Measurements from ENCODE around the gene ASRGL1.

The ASRGL1 gene

GRCh38 chr11:62419314-62419929, 82.2 kb downstream of the ASRGL1 start:
- no peak for DNase-seq

DNA sequence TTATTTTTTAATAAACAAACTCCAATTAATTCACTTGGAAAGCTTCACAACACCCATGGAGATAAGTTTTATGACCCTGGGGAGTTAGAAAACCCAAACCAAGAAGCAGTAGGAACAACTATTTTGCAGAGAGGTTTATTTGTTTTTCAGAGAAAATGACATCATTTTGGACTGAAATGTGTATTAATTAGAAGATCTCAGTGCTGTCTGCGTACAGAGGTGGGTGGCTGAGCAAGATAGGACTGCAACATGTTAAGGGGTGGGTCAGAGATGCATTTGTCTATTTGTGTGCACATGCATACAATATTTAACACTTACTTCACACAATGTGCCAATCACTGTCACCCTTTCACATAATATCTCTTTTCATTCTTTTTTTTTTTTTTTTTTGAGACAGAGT, 82.7 kb downstream of the ASRGL1 start:
- no peak for DNase-seq

DNA sequence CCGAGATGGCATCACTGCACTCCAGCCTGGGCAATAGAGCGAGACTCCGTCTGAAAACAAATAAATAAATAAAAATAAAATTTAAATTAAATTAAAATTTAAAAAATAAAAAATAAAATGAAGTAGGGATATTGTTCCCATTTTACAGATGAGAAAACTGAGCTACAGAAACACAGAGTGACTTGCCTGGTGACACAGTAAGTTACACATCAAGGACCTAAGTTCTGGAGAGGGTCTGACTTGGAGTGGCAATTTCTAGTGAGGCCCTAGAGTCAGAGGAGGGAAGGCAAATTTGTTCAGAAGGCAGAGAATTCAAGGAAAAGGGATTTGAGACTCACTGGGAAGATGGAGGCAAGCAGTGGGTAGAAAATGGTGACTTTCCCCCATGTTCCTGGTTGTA, 83.6 kb downstream of the ASRGL1 start:
- no peak for DNase-seq

DNA sequence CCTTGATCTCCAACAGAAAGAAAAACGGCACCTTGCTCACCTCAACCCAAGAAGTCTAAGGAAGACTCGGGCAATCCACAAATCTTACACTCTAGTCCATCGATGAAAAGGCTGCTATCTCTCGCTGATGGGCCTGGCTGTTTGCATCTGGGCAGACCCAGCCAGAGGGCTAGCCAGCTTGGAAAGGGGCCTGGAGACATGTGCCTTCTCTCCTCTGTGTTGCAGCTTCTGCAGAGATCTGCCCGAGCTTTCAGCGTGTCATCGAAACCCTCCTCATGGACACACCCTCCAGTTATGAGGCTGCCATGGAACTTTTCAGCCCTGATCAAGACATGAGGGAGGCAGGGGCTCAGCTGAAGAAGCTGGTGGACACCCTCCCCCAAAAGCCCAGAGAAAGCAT, 84.7 kb downstream of the ASRGL1 start:
- DNase-seq = no peak

- no peak for DNase-seq
Observed at GRCh38 chr11:62423012-62423411, 85.8 kb downstream of the ASRGL1 start.

DNA sequence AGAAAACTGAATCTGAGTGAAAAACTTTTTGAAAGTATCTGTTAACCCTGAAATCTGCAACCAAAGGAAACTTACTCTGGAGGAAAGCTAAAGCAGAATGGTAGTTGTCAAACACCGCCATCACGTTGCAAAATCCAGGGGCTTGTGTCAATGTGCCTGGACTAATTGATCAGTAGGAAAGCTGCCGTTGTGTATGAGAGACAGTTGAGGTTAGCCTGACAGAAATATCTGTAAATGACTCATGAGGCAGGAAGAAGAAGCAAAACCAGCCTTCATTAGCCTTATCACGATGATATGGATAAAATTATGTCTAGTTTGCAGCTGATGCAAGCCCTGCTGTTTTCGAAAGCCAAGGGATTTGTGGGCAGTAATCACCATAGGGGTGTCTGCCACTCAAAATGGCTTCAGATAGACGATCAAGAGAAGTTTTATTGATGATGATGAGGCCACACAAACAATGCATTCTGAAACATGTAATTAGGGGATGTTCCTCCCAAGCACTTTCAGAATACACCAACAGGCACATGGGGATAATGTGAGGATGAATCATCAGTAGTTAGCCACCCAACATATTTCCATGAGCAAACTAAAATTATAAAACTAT, 90.5 kb downstream of the ASRGL1 start:
- DNase-seq = peak; percentile 35

GRCh38 chr11:62428871-62429560, 91.8 kb downstream of the ASRGL1 start:
- no peak for DNase-seq

DNA sequence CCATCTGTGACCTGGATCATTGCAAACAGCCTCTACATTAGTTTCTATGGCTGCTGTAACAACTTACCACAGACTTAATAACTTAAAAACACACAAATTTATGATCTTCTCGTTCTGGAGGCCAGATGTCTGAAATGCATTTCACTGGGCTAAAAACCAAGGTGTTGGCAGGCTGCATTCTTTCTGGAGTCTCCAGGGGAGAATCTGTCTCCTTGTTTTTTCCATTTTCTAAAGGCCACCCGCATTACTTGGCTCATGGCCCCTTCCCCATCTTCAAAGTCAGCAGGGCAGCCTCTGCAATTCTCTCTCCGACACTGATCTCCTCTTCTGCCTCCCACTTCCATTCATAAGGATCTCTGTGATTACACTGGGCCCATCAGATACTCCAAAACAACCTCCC, 93.2 kb downstream of the ASRGL1 start:
- no peak for DNase-seq

DNA sequence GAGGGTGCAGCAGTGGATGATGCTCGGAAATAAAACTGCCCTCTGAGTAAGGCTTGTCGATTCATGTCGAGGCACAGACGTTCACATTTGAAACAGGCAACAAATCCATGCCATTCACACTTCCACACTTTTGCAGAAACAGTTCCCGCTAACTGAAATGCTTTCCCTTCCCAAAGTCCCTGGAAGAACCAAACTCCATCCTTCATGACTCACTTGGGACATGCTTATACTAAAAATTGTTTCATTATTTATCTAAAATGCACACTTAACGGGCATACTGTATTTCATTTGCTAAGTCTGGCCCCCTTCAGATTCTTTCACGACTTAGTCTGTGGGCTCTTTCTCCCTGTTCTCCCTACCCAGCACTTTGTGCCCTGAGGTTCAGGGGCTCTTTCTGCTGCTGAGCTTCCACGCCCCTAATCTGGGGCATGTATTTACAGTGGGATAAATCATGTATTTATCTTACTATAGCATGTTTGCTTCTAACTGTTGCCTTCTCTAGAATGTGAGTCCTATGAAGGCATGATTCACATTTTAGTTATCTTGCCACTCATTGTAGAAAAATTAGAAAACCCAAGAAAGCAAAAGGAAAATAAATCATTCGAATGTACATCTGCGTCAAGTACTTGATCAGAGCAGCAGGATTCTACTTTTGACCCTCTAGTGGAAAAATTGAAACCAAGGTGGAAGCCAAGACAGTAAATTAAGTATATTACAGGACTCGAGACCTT, 94.1 kb downstream of the ASRGL1 start:
- no peak for DNase-seq

DNA sequence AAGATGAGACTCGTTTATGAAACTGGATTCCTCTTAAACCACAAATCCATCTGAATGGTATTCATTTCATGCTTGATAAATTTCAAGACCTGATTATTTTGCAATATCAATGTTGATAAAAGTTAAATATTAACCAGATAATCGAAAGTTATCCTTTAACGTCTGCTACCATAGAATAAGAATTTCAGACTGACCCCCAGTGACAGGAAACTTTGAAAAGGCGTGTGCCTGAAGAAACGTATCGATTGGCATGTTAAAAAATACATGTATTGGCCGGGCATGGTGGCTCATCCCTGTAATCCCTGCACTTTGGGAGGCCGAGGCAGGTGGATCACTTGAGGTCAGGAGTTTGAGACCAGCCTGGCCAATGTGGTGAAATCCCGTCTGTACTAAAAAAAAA, 95.4 kb downstream of the ASRGL1 start:
- DNase-seq = no peak

DNA sequence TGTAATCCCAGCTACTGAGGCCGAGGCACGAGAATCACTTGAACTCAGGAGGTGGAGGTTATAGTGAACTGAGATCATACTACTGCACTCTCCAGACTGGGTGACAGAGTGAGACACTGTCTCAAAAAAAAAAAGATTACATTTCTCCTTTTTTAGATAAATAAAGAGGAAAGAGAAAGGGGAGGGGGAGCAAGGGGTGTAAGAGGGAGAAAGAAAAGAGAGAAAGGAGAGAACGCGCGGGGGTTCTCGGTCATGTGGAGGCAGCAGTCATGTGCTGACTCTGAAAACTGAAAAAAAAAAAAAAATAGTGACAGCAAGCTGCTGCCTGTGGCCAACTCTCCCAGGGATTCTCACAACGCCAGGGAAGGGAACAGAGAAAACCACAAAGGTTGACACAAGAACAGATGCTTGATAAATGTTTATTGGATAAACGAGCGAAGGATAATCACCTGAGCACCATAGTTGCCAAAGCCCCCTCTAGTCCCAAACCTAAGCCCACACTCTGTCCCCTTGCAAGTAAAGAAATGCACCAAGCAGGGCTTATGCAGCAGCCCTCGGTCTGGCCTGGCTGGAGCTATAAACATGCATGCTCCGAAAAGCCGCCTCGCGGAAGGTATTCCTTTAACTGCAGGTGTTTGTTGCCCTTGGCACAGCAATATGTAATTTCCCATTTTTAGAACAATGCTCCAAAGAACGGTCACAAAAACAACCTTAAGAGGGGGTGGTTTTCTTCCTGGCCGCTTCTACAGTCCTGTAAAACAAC, 96.1 kb downstream of the ASRGL1 start:
- no peak for DNase-seq

GRCh38 chr11:62433904-62434276, 96.6 kb downstream of the ASRGL1 start:
- DNase-seq = no peak

DNA sequence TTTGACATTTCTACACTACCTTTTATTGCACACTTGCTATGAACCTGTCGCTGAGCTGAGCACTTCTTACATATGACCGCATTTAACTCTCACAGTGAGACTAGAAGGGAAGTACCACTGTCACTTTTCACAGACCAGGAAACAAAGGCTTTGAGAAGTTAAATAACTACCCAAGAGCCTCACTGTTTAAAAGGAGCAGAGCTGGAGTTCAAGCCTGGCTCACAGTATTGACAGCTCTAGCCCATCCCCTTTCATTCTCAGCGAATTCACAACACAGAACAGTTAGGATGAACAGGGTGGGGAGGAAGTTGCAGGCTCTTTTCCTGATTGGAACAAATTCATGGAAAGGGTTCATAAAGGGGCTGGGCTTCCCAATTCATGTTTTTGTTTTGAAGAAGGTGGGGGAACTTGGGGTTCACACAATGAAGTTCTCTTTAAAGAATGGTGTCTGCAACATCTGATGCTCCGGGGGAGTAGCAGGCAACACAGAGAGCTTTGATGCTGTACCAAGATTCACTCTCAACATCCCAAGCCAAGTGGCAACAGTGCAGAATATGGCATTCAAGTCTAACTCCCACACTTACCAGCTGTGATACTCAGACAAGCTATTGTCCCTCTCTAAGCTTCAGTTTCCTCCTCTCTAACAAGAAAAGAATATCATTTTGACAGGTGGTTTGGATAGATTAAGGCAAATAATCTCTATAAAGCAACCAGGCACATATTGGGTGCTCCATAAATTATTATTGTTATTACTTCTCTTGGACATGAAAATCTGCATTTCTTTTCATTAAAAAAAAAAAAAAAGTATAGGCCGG, 98.8 kb downstream of the ASRGL1 start:
- no peak for DNase-seq

- DNase-seq = no peak
Observed at GRCh38 chr11:62437616-62438015, 100.4 kb downstream of the ASRGL1 start.

- no peak for DNase-seq
Observed at GRCh38 chr11:62438641-62439040, 101.4 kb downstream of the ASRGL1 start.

- DNase-seq = no peak
Observed at GRCh38 chr11:62439785-62440602, 102.7 kb downstream of the ASRGL1 start.
